ENCODE measurements around the gene C11orf98.

DNA sequence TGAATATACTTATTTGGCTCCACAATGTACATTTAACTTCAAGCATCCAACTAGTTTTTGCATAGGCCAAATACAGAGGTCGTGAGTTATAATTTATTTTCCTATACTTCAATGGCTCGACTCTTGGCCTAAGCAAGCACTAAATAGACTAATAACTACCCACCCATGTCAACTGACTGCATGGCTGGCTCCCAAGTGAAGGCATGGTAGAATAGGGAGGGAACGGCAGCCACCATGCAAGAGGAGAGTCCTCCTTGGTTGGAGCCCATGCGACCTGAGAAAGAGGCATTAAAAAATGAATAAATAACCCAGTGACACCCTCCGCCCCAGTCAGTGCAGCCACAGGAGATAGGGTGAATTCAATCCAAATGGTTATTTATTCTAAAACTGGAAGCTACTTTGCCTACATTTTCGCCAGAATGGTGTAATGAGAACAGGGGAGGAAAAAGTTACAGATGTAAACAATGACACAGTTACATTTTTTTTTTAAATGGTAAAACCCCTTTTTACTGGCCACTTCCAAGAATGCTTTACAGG, 47.3 kb upstream of the C11orf98 start:
- TF ChIP-seq ELF4 (CRISPR knock-in tag; IDR thresholded peaks at IDR 0.05; ENCODE audit: low read depth) (no peak), CTCF (IDR thresholded peaks at IDR 0.05) (no peak), FOXK1 (CRISPR knock-in tag; IDR thresholded peaks at IDR 0.05) (no peak), NFE2L1 (CRISPR knock-in tag; IDR thresholded peaks at IDR 0.05) (no peak), TP53 (CRISPR knock-in tag; IDR thresholded peaks at IDR 0.05) (no peak)
- TF ChIP-seq, protein P1, sequence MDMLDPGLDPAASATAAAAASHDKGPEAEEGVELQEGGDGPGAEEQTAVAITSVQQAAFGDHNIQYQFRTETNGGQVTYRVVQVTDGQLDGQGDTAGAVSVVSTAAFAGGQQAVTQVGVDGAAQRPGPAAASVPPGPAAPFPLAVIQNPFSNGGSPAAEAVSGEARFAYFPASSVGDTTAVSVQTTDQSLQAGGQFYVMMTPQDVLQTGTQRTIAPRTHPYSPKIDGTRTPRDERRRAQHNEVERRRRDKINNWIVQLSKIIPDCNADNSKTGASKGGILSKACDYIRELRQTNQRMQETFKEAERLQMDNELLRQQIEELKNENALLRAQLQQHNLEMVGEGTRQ (CRISPR knock-in tag; IDR thresholded peaks at IDR 0.05): no peak
- TF ChIP-seq, protein P2, sequence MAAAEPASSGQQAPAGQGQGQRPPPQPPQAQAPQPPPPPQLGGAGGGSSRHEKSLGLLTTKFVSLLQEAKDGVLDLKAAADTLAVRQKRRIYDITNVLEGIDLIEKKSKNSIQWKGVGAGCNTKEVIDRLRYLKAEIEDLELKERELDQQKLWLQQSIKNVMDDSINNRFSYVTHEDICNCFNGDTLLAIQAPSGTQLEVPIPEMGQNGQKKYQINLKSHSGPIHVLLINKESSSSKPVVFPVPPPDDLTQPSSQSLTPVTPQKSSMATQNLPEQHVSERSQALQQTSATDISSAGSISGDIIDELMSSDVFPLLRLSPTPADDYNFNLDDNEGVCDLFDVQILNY (CRISPR knock-in tag; IDR thresholded peaks at IDR 0.05): no peak

Data from WTC11 (cell line).